ENCODE results near the gene HDAC4. TPM values are rescaled to one million over a fixed set of nuclear protein-coding genes. Genes with fewer than 3 reads are reported as not detected.

HDAC4 gene
- total and polyA plus RNA-seq, 10 of the 15 experiments (the other 5 are each of a cell fraction or from before 2014, with no cell fraction given): 0.22 to 15.7 (median 4.8) TPM

- ChIA-PET RAD21 (ENCODE audit: unreplicated experiment) (no interaction called here), POLR2A (no interaction called here), CTCF (interaction anchor here (0.6 kb wide), 1 partner anchor 26 kb away, joined by 3 read pairs; no protein-coding TSS in a partner anchor), SMC1A (ENCODE audit: uncharacterized antibody, unreplicated experiment) (no interaction called here)
- H3K27ac ChIP-seq (ENCODE audit: control insufficient read depth, insufficient read depth): no peak overlapping the region
- DNase-seq (ENCODE audit: low read depth, low spot score) (no peak), FAIRE-seq (no peak), ATAC-seq (no peak)
- H4K20me1 ChIP-seq (ENCODE audit: control insufficient read depth, insufficient read depth): no peaks in the 10 kb centered on the region
- H2AFZ ChIP-seq (ENCODE audit: control insufficient read depth, low read depth, low read length): no peak overlapping the region
- no TSS peak for BruUV-seq (replicated peaks)
- in situ Hi-C loops (cut with MboI): no loop called here
- TF ChIP-seq ZBED1 (IDR thresholded peaks at IDR 0.05; ENCODE audit: borderline replicate concordance): no peak
- TF ChIP-seq TCF7 (IDR thresholded peaks at IDR 0.05; ENCODE audit: borderline replicate concordance): no peak
- TF ChIP-seq SUZ12 (IDR thresholded peaks at IDR 0.05; ENCODE audit: unreplicated experiment): no peak
- no peak for TF ChIP-seq EED (IDR thresholded peaks at IDR 0.05; ENCODE audit: low read depth)
- TF ChIP-seq PBX3 (IDR thresholded peaks at IDR 0.05; ENCODE audit: insufficient replicate concordance, low read depth, low read length): no peak
- TF ChIP-seq ZNF622 (IDR thresholded peaks at IDR 0.05): no peak
- no peak for TF ChIP-seq CBX5 (IDR thresholded peaks at IDR 0.05; ENCODE audit: low read depth)
- TF ChIP-seq NR2C2 (IDR thresholded peaks at IDR 0.05; ENCODE audit: borderline replicate concordance, control insufficient read depth, insufficient read length, low read depth): no peak
- no peak for TF ChIP-seq SMAD5 (IDR thresholded peaks at IDR 0.05; ENCODE audit: low read depth)
- no peak for TF ChIP-seq ZNF274 (IDR thresholded peaks at IDR 0.05; ENCODE audit: insufficient read depth, insufficient read length)
- no peak for TF ChIP-seq WRNIP1 (IDR thresholded peaks at IDR 0.05; ENCODE audit: borderline replicate concordance, low read depth, low read length)
- H3K4me3 ChIP-seq: no peak overlapping the region
- intact Hi-C loops (cut with micrococcal nuclease; ENCODE audit: unreplicated experiment): no loop called here
- no peaks in the 10 kb centered on the region for H3K4me1 ChIP-seq (ENCODE audit: control insufficient read depth, insufficient read depth, low read length)
- no peaks in the 10 kb centered on the region for H3K36me3 ChIP-seq (ENCODE audit: control insufficient read depth in 2 of 2, insufficient read depth in 2 of 2, low read length in 1 of 2)
- no peak overlapping the region for H3K9ac ChIP-seq (ENCODE audit: control insufficient read depth, insufficient read depth, low read length)
- no peaks in the 10 kb centered on the region for H3K79me2 ChIP-seq (ENCODE audit: control insufficient read depth, insufficient read depth, low read length)
- H3K9me3 ChIP-seq (replicated peaks; ENCODE audit: control insufficient read depth, insufficient read depth, low read length): peaks cover 3% of the 10 kb centered on the region; the same call in 2 of the 3 replicates
- H3K4me2 ChIP-seq (ENCODE audit: control insufficient read depth, insufficient read depth): no peak overlapping the region
- H3K27me3 ChIP-seq (replicated peaks in 1 of 2; ENCODE audit: control insufficient read depth in 2 of 2, insufficient read depth in 2 of 2, low read length in 1 of 2): no peaks in the 10 kb centered on the region
- WGBS (ENCODE audit: insufficient coverage, insufficient replicate concordance, low lambda C conversion rate, missing lambda C conversion rate): 86% methylated on average over 22 of the region's 22 CpGs
Measured at GRCh38 chr2:239168575-239168974, 232.2 kb downstream of the HDAC4 start.

All from GM12878 (cell line).